HG03064 (cell line): ENCODE data around the gene ALDH2.
"Not testable (repeated sequence)": the region's sequence is repeated elsewhere in the genome, so short reads cannot be mapped to it uniquely, and the experiment has no call there.

Source experiments
- ATAC-seq: cut with Tn5 transposase; IDR thresholded peaks from one replicate; pipeline ENCODE4 v1.9.1; 2021; ENCODE audit warnings: low read depth; ENCODE audit not compliant: unreplicated experiment

The ALDH2 gene

DNA sequence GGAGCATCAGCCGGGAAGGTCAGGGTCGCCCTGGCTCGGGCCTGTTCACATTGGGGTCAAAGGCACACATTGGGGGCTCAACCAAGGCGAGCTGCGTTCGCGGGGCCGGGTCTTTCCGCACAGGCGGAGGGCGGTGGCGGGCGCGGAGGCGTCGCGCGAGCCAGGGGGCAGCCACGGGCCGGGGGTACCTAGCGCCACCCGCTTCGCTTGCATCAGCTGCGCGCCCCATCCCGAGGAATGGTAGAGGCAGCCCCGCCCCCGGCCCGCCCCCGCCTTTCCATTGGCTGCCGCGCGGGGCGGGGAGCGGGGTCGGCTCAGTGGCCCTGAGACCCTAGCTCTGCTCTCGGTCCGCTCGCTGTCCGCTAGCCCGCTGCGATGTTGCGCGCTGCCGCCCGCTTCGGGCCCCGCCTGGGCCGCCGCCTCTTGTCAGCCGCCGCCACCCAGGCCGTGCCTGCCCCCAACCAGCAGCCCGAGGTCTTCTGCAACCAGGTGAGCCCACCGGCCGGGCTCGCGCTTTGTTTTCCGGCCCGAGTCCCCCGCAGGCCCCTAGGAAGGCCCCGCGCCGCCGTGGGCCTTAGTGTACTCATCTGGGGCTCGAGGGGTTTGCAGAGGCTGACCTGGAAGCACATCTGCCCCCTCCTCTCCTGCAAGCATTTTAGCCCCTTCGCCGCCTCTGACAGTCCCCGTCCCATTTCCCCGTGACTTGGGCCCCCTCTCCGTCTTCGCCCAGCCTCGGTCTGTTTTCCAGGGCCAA, at the start of gene ALDH2:
TSS of gene ALDH2 (plus strand) at position 326 of the 754 bp plus-strand sequence. CDS start at position 376, 50 bp downstream.
- ATAC-seq: peak; percentile 57

- not testable (repeated sequence) for ATAC-seq
These were observed 47.4 kb upstream of the ALDH2 start for GRCh38 chr12:111719316-111719715.

- ATAC-seq: no peak
These were observed 46.3 kb upstream of the ALDH2 start for GRCh38 chr12:111720457-111720856.

DNA sequence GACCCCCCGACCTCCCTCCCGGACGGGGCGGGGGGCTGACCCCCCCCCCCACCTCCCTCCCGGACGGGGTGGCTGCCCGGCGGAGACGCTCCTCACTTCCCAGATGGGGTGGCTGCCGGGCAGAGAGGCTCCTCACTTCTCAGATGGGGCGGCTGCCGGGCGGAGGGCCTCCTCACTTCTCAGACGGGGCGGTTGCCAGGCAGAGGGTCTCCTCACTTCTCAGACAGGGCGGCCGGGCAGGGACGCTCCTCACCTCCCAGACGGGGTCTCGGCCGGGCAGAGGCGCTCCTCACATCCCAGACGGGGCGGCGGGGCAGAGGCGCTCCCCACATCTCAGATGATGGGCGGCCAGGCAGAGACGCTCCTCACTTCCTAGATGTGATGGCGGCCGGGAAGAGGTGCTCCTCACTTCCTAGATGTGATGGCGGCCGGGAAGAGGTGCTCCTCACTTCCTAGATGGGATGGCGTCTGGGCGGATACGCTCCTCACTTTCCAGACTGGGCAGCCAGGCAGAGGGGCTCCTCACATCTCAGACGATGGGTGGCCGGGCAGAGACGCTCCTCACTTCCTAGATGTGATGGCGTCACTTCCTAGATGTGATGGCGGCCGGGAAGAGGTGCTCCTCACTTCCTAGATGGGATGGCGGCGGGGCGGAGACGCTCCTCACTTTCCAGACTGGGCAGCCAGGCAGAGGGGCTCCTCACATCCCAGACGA, 42.9 kb upstream of the ALDH2 start:
- ATAC-seq: not testable (repeated sequence)

DNA sequence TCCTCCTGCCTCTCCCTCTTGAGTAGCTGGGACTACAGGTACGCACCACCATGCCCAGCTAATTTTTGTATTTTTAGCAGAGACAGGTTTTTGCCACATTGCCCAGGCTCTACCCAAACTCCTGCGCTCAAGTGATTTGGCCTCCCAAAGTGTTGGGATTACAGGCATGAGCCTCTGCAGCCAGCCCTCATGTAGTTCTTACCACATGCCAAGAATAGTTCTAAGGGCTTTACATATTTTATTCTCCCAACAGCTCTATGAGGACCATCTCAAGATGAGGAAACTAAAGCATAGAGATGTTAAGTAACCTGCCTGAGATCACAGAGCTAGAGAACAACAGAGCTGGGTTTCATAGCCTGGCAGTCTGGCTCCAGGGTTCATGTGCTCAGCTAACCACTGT, 37.9 kb upstream of the ALDH2 start:
- ATAC-seq: no peak

DNA sequence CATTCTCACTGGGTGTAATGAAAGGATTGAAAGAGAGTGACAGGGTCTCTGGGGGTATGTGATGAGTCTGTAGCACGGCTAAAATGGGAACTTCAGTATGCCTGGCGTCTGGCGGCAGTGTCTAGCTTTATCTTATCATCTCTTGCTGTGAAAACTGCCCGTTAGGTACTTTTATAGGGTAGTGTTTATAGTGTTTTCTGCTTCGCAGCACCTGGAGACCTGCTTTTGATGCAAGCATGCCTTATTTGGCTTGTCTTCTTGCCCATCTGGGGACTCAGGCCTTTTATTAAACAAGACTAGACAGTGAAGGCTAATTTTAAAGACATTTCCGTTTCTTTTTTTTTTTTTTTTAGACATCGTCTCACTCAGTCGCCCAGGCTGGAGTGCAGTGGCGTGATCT, 36.3 kb upstream of the ALDH2 start:
- no peak for ATAC-seq

DNA sequence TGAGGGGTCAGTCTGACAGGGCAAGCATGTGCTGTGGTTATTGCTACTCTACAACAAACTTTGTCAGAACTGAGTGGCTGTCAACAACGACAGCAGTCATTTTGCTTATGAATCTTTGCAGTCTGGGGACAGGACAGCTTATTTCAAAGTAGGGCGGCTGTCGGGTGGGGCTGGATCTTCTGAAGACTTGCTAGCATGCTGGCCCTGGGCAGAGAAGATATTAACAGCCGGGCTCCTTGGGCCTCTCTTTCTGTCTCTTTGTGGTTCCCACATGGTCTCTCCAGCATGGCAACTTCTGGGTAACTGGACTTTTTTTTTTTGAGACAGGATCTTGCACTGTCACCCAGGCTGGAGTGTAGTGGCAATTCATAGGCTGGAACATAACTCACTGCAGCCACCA, 33.9 kb upstream of the ALDH2 start:
- ATAC-seq: no peak

DNA sequence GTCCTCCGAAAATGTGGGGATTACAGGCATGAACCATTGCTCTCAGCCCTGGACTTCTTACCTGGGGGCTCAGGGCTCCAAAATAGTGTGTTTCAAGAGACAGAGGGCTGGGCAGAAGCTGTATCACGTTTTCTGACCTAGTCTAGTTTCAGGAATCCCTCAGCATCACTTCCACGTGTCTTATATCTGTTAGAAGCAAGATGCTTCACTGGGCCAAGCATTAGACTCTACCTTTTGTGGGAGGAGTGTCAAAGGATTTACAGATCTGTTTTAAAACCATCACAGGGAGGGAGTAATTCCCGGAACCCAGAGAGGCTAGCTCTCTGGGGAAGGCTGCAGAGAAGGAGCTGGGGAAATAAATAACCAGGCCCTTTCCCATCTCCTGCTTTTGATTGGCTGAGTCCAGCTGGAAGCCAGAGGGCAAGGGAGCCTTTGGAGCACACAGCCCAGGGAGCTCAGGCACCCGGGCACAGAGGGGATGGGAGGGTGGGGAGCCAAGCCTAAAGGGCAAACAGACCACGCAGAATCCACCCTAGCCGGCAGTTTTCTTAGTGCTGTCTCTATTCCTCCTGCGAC, 33.3 kb upstream of the ALDH2 start:
- no peak for ATAC-seq

- not testable (repeated sequence) for ATAC-seq
These were observed 27.2 kb upstream of the ALDH2 start for GRCh38 chr12:111739524-111739923.

DNA sequence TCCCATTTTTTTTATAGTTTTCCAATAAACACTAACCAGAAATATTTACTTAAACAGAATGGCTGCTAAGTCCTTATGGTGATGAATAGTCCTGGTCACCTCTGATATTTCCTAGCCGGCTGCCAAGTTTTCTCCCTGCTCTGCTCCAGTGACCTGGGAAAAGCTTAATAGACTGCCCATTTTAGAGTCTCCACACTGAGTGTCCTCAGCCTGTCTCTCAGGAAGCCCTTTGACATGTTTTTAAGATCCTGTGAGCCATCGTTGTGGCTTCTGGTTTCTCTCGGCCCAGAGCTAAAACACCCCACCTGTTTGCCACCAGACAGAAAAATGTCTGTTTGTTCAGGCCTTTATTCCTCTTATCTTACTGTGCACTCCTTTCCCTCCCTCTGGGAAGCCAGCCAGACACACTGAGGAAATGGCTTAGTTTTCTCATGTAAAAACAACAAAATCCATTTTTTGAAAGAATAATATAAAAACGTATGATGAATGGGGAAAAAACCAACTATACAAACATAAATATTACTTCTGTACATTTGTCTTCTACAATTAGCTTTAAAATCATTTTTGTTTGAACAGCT, 25.4 kb upstream of the ALDH2 start:
- no peak for ATAC-seq

GRCh38 chr12:111745211-111745610, 21.5 kb upstream of the ALDH2 start:
- ATAC-seq: no peak

DNA sequence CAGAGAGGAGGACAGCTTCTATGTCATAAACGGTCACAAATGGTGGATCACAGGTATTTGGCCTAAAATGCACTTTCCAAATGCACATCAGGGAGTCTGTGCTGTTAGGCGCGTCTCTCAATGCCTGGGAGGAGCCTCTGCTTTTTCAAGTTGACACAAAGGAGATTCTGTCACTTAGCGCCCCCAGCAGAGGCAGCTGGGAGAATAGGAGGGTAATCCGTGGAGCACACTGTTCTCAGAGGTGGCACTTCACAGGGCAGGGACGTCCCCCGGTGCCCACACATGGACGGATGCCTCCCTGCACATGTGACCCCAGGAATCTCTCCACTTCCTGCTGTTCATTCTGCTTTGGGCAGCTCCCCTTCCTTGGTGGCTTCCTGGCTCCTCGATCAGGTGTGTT, 19.4 kb upstream of the ALDH2 start:
- ATAC-seq: no peak

DNA sequence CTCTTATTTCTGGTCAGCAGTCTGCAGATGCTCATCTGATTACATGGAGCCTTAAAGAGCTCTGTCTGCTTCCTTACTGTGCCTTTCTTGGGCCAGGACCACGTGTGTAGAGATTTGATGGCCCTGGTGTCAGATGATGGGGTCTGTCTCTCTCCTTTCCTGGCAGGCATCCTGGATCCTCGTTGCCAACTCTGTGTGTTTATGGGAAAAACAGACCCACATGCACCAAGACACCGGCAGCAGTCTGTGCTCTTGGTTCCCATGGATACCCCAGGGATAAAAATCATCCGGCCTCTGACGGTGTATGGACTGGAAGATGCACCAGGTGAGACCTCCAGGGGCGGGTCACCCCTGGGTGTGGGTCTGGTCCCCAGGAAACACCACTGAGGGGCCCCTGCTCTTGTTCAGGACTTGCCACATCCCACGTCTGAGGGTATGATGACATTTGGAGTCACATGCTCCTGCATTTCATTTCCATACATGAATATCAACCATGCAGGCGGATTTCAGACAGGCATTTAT, 18.5 kb upstream of the ALDH2 start:
- no peak for ATAC-seq

- ATAC-seq: no peak
These were observed 17.9 kb upstream of the ALDH2 start for GRCh38 chr12:111748867-111749266.

- ATAC-seq: no peak
These were observed 17.3 kb upstream of the ALDH2 start for GRCh38 chr12:111749391-111749790.

DNA sequence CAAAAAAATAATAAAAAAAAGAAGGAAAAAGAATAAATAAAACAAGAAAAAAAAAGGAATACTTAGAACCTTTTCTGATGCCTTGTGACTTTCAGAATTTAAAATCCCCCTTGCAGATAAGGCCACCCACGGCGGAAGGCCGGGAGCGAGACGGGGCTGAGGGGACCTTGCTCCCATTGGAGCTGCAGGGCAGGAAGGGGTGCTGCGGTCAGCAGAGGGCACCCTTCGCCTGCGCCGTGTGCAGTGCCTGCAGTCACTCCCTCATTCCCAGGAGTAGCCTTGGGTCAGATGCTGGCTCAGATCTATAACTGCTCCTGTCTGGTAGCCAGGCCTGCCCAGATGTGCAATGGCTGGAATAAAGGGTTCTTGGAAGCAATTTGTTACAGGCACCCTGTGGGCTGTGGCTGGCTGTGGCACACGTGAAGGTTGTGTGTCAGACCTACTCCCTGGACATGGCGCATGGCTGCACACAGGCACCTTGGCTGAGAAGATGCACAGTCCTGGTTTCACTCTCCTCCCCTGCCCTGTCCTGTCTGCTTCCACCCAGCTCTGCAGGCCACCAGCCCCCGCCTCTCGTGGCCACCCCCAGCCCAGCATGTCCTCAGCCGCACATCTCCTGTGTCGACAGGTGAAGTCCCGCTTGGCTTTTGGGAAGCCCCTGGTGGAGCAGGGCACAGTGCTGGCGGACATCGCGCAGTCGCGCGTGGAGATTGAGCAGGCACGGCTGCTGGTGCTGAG, 13.4 kb upstream of the ALDH2 start:
- no peak for ATAC-seq

DNA sequence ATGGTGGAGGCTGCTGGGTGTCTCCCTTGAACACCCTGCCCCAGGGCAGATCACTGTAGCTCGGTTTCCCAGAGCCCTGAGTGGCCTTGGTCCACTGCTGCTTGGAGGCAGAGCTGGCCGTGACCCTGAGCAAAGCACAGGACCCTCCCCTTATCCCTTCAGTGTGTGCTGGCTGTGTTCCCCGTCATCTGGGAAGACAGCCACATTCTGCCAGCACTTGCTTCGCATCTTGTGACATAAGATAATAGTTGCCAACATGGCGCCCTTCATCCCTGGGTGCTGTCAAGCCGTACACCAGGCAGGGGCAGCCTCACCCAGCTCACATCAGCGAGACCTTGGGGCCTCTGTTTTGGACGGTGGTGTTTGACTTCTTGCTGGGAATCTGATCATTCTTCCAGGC, 12.1 kb upstream of the ALDH2 start:
- no peak for ATAC-seq

GRCh38 chr12:111756196-111756595, 10.5 kb upstream of the ALDH2 start:
- ATAC-seq: no peak

DNA sequence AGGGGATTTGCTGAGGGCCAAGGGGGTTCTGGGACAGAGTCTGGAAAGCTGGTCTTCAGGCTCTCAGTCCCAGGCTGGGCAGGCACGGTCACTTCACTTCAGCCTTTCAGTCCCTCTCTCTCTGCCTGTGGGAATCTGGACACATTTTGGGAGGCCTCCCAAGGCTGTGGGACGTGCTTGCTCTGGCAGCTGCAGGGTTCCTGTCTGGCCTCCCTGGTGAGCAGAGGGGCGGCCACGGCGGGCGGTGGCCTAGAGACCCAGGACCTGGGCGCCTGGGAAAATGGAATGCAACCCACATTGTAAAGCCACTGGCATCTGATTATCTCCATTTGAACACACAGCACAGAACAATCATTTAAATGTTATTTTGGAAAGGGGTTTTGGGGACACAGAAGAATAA, 10.1 kb upstream of the ALDH2 start:
- no peak for ATAC-seq

DNA sequence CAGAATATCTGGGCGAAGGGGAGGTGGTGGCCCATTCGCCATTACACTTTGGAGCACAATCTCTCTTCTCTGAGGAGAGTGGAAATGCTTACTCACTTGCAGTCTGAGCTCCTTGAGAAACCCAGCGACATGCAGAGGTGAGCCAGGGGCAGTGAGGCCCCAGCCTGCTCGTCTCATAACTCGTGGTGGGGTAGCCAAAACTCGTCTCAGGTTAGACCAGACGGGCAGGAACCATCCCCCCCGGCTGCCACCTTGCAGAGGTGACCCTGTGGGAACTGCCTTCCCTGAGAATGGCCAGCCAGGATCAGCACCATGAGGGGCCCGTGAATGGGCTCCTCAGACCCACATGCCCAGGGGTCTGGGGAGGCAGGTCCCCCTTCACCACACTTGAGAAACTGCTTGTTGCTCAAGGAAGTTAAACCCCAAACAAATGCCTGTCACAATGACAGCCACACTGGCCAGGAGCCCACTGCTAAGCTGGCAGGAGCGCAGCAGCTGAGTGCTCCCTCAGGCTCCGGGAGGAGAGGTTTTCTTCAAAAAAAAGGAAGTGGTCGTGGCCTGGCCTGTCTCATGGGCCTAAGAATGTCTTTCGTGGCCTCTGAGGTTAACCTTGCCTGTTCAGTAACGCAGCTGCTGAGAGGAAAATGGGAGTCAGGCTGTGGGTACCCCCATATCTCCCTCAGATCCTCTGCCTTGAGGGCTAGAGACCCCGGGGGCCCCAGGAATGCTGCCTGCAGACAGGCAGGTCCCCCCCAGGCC, 9.2 kb upstream of the ALDH2 start:
- ATAC-seq: no peak
